Fibroblast of lung (primary cell): Measurements from ENCODE around the gene LTBP1. TPM values are rescaled to one million over a fixed set of nuclear protein-coding genes. Genes with fewer than 3 reads are reported as not detected.

Experiments used
- DNase-seq, 2 donors: peaks; one replicate each; pipeline versions ENCODE4 v3.0.0 to v3.0.0-alpha.2; 2010; ENCODE audit warnings: low read depth in 2 of 2
- H2AFZ ChIP-seq: 2 replicates; pipeline ENCODE4 v1.5.1; 2012; ENCODE audit warnings: low read length, control low read depth, inconsistent platforms
- H3K27ac ChIP-seq: 2 replicates; pipeline ENCODE4 v1.5.1; 2011; ENCODE audit warnings: low read length, control low read depth; ENCODE audit not compliant: insufficient read depth
- H3K27me3 ChIP-seq: 2 replicates; pipeline ENCODE4 v1.5.1; 2011; ENCODE audit warnings: mild to moderate bottlenecking, low read length; ENCODE audit not compliant: control insufficient read depth, insufficient read depth
- H3K36me3 ChIP-seq: 2 replicates; pipeline ENCODE4 v1.5.1; 2011; ENCODE audit warnings: low read length; ENCODE audit not compliant: control insufficient read depth, insufficient read depth
- H3K4me1 ChIP-seq: 2 replicates; pipeline ENCODE4 v1.5.1; 2011; ENCODE audit warnings: low read length; ENCODE audit not compliant: control insufficient read depth, insufficient read depth; ENCODE audit errors: extremely low read depth
- H3K4me2 ChIP-seq: 2 replicates; pipeline ENCODE4 v1.5.1; 2011; ENCODE audit warnings: low read length, control low read depth; ENCODE audit not compliant: insufficient read depth; ENCODE audit errors: extremely low read depth
- H3K4me3 ChIP-seq, 4 experiments: fragments of 200-600 bp in 1 of 4; sonication (generic) in 1 of 4; replicated peaks in 1 of 4; 2 replicates each; pipeline ENCODE4 v1.5.1; 2011 to 2016; ENCODE audit warnings: low read length in 4 of 4, low read depth in 3 of 4, mild to moderate bottlenecking in 3 of 4, control low read depth in 2 of 4, inconsistent platforms in 1 of 4, mixed read lengths in 1 of 4; ENCODE audit not compliant: insufficient read depth in 1 of 4; ENCODE audit errors: control extremely low read depth in 1 of 4
- H3K79me2 ChIP-seq: 2 replicates; pipeline ENCODE4 v1.5.1; 2012; ENCODE audit warnings: mild to moderate bottlenecking, low read length, inconsistent platforms; ENCODE audit not compliant: control insufficient read depth, insufficient read depth
- H3K9ac ChIP-seq: 2 replicates; pipeline ENCODE4 v1.5.1; 2011; ENCODE audit warnings: mild to moderate bottlenecking, low read length, control low read depth; ENCODE audit not compliant: insufficient read depth
- H3K9me3 ChIP-seq: 2 replicates; pipeline ENCODE4 v1.5.1; 2012; ENCODE audit warnings: low read depth, low read length; ENCODE audit not compliant: control insufficient read depth, insufficient read depth
- H4K20me1 ChIP-seq: 2 replicates; pipeline ENCODE4 v1.5.1; 2011; ENCODE audit warnings: low read length; ENCODE audit not compliant: control insufficient read depth, insufficient read depth; ENCODE audit errors: extremely low read depth
- EZH2 ChIP-seq: IDR thresholded peaks from 2 replicates; pipeline ENCODE4 v1.5.1; 2012; ENCODE audit warnings: low read length, control low read depth, mild to moderate bottlenecking; ENCODE audit errors: missing control alignments
- polyA plus RNA-seq, 2 donors: library from polyadenylated mRNA; depleted of rRNA in 1 of 2; stranded (reverse) in 1 of 2; unstranded in 1 of 2; fragments of >200 nt; gene quantifications; 2 replicates each; pipeline ENCODE4 v1.2.1, GENCODE V29; 2011 to 2012; ENCODE audit warnings: missing spikeins in 1 of 2
- total RNA-seq: library from RNA; depleted of rRNA; stranded (reverse); fragments of >200 nt; gene quantifications from 2 replicates; pipeline ENCODE4 v1.2.1, GENCODE V29; 2014
- TF ChIP-seq, protein P1 (sequence below), 2 donors: IDR thresholded peaks in 1 of 2; conservative IDR thresholded peaks in 1 of 2; 1 replicate in 1 of 2; 2 replicates in 1 of 2; pipeline ENCODE4 v1.5.1; 2011 to 2012; ENCODE audit warnings: low read length in 2 of 2, control low read depth in 1 of 2, inconsistent platforms in 1 of 2, low read depth in 1 of 2, mild to moderate bottlenecking in 1 of 2

The LTBP1 gene
- total and polyA plus RNA-seq, 2 donors (not counting 1 experiment from before 2014, with no cell fraction given), result 254 to 324 TPM

- no peak overlapping the region for H2AFZ ChIP-seq
- no peaks in the 10 kb centered on the region for H3K9me3 ChIP-seq
- H3K4me3 ChIP-seq, result no peak overlapping the region
- DNase-seq, result peak in 1 of 2 donors; percentile 37
- no peaks in the 10 kb centered on the region for H3K36me3 ChIP-seq
- no peaks in the 10 kb centered on the region for H3K27me3 ChIP-seq
- H3K27ac ChIP-seq, result no peak overlapping the region
- no peaks in the 10 kb centered on the region for H4K20me1 ChIP-seq
- TF ChIP-seq, protein P1, sequence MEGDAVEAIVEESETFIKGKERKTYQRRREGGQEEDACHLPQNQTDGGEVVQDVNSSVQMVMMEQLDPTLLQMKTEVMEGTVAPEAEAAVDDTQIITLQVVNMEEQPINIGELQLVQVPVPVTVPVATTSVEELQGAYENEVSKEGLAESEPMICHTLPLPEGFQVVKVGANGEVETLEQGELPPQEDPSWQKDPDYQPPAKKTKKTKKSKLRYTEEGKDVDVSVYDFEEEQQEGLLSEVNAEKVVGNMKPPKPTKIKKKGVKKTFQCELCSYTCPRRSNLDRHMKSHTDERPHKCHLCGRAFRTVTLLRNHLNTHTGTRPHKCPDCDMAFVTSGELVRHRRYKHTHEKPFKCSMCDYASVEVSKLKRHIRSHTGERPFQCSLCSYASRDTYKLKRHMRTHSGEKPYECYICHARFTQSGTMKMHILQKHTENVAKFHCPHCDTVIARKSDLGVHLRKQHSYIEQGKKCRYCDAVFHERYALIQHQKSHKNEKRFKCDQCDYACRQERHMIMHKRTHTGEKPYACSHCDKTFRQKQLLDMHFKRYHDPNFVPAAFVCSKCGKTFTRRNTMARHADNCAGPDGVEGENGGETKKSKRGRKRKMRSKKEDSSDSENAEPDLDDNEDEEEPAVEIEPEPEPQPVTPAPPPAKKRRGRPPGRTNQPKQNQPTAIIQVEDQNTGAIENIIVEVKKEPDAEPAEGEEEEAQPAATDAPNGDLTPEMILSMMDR (conservative IDR thresholded peaks at IDR 0.05 in 1 of 2, IDR thresholded peaks at IDR 0.05 in 1 of 2; ENCODE audit: low read depth in 1 of 2, low read length in 2 of 2), result no peak
- TF ChIP-seq EZH2, result no peak
- no peak overlapping the region for H3K4me2 ChIP-seq
- H3K9ac ChIP-seq, result no peak overlapping the region
- no peaks in the 10 kb centered on the region for H3K79me2 ChIP-seq
- peaks cover 4% of the 10 kb centered on the region for H3K4me1 ChIP-seq
These were observed 168.4 kb downstream of the LTBP1 start for GRCh38 chr2:33115196-33115595.

GRCh38 chr2:33115728-33116127, 169.0 kb downstream of the LTBP1 start:
- H3K27me3 ChIP-seq, result no peaks in the 10 kb centered on the region
- H2AFZ ChIP-seq, result no peak overlapping the region
- TF ChIP-seq EZH2, result no peak
- TF ChIP-seq, protein P1 (conservative IDR thresholded peaks at IDR 0.05 in 1 of 2, IDR thresholded peaks at IDR 0.05 in 1 of 2; ENCODE audit: low read depth in 1 of 2, low read length in 2 of 2), result no peak
- H3K4me2 ChIP-seq, result no peak overlapping the region
- H3K4me3 ChIP-seq, result no peak overlapping the region
- H3K9ac ChIP-seq, result no peak overlapping the region
- H3K4me1 ChIP-seq, result peaks cover 1% of the 10 kb centered on the region
- no peaks in the 10 kb centered on the region for H3K79me2 ChIP-seq
- no peak overlapping the region for H3K27ac ChIP-seq
- no peaks in the 10 kb centered on the region for H3K36me3 ChIP-seq
- no peaks in the 10 kb centered on the region for H3K9me3 ChIP-seq
- DNase-seq, result no peak
- H4K20me1 ChIP-seq, result no peaks in the 10 kb centered on the region

- H3K4me3 ChIP-seq, result no peak overlapping the region
- no peak overlapping the region for H3K9ac ChIP-seq
- H3K4me1 ChIP-seq, result no peaks in the 10 kb centered on the region
- no peak overlapping the region for H2AFZ ChIP-seq
- no peaks in the 10 kb centered on the region for H3K9me3 ChIP-seq
- no peak for TF ChIP-seq EZH2
- TF ChIP-seq, protein P1 (conservative IDR thresholded peaks at IDR 0.05 in 1 of 2, IDR thresholded peaks at IDR 0.05 in 1 of 2; ENCODE audit: low read depth in 1 of 2, low read length in 2 of 2), result no peak
- no peaks in the 10 kb centered on the region for H3K79me2 ChIP-seq
- no peak overlapping the region for H3K4me2 ChIP-seq
- no peak for DNase-seq
- H3K36me3 ChIP-seq, result no peaks in the 10 kb centered on the region
- H3K27me3 ChIP-seq, result no peaks in the 10 kb centered on the region
- no peak overlapping the region for H3K27ac ChIP-seq
- H4K20me1 ChIP-seq, result no peaks in the 10 kb centered on the region
These were observed 170.0 kb downstream of the LTBP1 start for GRCh38 chr2:33116799-33117198.
